ENCODE data around the gene MTA1.

The MTA1 gene

DNA sequence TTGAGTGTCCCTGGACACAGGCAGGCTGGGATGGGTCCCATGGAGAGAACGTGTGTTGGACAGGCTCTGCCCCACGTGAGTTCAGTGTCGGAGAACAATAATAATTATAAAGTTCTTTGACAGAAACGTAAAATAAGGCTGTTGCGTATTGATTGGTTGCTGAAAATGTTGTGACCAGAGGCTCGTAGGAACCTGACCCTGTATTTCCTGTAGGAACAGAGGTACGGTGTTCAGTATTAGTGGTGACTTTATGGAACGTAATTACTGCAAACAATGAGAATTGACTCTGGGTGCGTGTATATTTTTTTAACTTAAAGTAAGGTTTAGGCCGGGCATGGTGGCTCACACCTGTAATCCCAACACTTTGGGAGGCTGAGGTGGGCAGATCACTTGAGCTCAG, 7.8 kb downstream of the MTA1 start:
- Mint-ChIP-seq H3K27me3 (no peaks in the 10 kb centered on the region), H3K4me3 (no peak overlapping the region), H3K27ac (ENCODE audit: low read depth) (no peak overlapping the region)

GRCh38 chr14:105427936-105428485, 8.4 kb downstream of the MTA1 start:
- ATAC-seq (replicated peaks; ENCODE audit: extremely low read depth, poor library complexity, severe bottlenecking): no peak
- no peak for DNase-seq (ENCODE audit: low spot score in 2 of 2)
- no peak overlapping the region for H3K27ac Mint-ChIP-seq (ENCODE audit: low read depth)
- no peaks in the 10 kb centered on the region for H3K27me3 Mint-ChIP-seq
- peaks cover 7% of the 10 kb centered on the region for H3K36me3 Mint-ChIP-seq (ENCODE audit: insufficient read depth)
- no peak overlapping the region for H3K4me3 Mint-ChIP-seq
- H3K4me1 Mint-ChIP-seq: peaks cover 7% of the 10 kb centered on the region
- no peaks in the 10 kb centered on the region for H3K9me3 Mint-ChIP-seq

More for the DNA sequence above, 7.8 kb downstream of the MTA1 start:
- Mint-ChIP-seq H3K4me1 (peaks cover 11% of the 10 kb centered on the region), H3K9me3 (no peaks in the 10 kb centered on the region), H3K36me3 (ENCODE audit: insufficient read depth) (peaks cover 7% of the 10 kb centered on the region)
- ATAC-seq (replicated peaks; ENCODE audit: extremely low read depth, poor library complexity, severe bottlenecking) (no peak), DNase-seq (ENCODE audit: low spot score in 2 of 2) (no peak)

- H3K27me3 Mint-ChIP-seq: no peaks in the 10 kb centered on the region
- H3K27ac Mint-ChIP-seq (ENCODE audit: low read depth): no peak overlapping the region
- H3K4me3 Mint-ChIP-seq: no peak overlapping the region
- no peak for ATAC-seq (replicated peaks; ENCODE audit: extremely low read depth, poor library complexity, severe bottlenecking)
- no peaks in the 10 kb centered on the region for H3K9me3 Mint-ChIP-seq
- peaks cover 11% of the 10 kb centered on the region for H3K4me1 Mint-ChIP-seq
- peaks cover 8% of the 10 kb centered on the region for H3K36me3 Mint-ChIP-seq (ENCODE audit: insufficient read depth)
- DNase-seq (ENCODE audit: low spot score in 2 of 2): no peak
Observed at GRCh38 chr14:105430042-105430441, 10.4 kb downstream of the MTA1 start.

GRCh38 chr14:105430565-105430964, 10.9 kb downstream of the MTA1 start:
- no peak for ATAC-seq (replicated peaks; ENCODE audit: extremely low read depth, poor library complexity, severe bottlenecking)
- DNase-seq (ENCODE audit: low spot score in 2 of 2): no peak
- Mint-ChIP-seq H3K4me3 (no peak overlapping the region), H3K9me3 (no peaks in the 10 kb centered on the region), H3K27ac (ENCODE audit: low read depth) (no peak overlapping the region), H3K4me1 (peaks cover 16% of the 10 kb centered on the region), H3K36me3 (ENCODE audit: insufficient read depth) (peaks cover 8% of the 10 kb centered on the region), H3K27me3 (no peaks in the 10 kb centered on the region)

DNA sequence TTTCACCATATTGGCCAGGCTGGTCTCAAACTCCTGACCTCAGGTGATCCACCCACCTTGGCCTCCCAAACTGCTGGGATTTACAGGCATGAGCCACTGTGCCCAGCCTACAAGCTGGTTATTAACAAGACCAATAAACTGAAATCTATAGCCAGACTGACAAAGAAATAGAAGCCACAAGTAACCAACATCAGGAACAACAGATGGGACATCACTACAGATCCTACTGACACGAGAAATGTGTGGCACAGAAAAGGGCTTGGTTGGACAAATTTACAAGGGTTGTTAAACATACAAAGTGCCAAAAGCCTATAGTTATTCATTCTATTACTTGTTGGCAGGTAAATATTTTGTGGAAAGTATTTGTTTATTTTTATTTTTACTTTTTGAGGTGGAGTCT, 11.6 kb downstream of the MTA1 start:
- no peak overlapping the region for H3K4me3 Mint-ChIP-seq
- H3K36me3 Mint-ChIP-seq (ENCODE audit: insufficient read depth): peaks cover 8% of the 10 kb centered on the region
- peaks cover 21% of the 10 kb centered on the region for H3K4me1 Mint-ChIP-seq
- no peaks in the 10 kb centered on the region for H3K27me3 Mint-ChIP-seq
- no peak for DNase-seq (ENCODE audit: low spot score in 2 of 2)
- no peaks in the 10 kb centered on the region for H3K9me3 Mint-ChIP-seq
- ATAC-seq (replicated peaks; ENCODE audit: extremely low read depth, poor library complexity, severe bottlenecking): no peak
- no peak overlapping the region for H3K27ac Mint-ChIP-seq (ENCODE audit: low read depth)

DNA sequence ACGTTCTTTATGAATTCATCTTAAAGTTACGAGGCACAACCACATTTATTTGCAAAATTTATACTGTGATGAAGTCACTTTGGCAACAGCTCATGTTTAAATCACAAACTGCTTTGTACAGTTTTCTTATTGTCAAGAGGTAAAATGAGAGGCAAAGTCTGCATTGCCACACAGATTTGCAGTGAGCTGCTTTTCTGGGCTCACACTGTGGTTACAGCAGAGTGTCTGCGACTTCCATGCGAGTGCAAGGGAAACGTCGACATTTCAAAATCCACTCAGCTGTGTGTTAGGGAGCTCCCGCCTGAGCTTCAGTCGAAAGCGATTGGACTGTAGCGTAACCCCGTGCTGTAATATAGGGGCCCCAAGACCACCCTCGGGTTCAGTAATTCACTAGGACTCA, 13.0 kb downstream of the MTA1 start:
- DNase-seq (ENCODE audit: low spot score in 2 of 2): no peak
- Mint-ChIP-seq H3K27ac (ENCODE audit: low read depth) (no peak overlapping the region), H3K36me3 (ENCODE audit: insufficient read depth) (peaks cover 6% of the 10 kb centered on the region), H3K4me3 (no peak overlapping the region), H3K9me3 (no peaks in the 10 kb centered on the region), H3K4me1 (peaks cover 14% of the 10 kb centered on the region), H3K27me3 (no peaks in the 10 kb centered on the region)
- no peak for ATAC-seq (replicated peaks; ENCODE audit: extremely low read depth, poor library complexity, severe bottlenecking)

DNA sequence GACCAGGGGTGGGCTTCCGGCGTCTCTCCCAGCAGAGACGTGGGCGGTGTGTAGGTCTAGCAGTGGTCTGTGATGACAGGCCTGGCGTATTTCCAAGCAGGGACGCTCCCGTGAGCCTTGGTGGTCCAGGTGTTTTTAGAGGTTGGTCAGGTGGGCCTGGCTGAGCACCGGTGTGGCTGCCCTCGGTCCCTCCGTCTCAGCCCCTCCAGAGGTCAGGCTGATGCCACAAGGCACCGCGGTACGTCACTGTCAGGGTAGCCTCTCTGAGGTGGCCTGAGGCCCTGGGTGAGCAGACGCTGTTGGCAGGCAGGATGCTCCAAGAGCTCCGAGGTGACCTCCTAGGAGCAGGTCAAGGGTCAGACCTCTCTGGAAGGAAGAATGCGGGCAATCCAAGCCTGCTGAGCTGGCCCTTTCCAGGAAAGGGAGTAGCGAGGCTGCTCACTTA, 13.6 kb downstream of the MTA1 start:
- ATAC-seq (replicated peaks; ENCODE audit: extremely low read depth, poor library complexity, severe bottlenecking): no peak
- no peak overlapping the region for H3K27ac Mint-ChIP-seq (ENCODE audit: low read depth)
- peaks cover 6% of the 10 kb centered on the region for H3K36me3 Mint-ChIP-seq (ENCODE audit: insufficient read depth)
- DNase-seq (ENCODE audit: low spot score in 2 of 2): no peak
- H3K4me1 Mint-ChIP-seq: peaks cover 14% of the 10 kb centered on the region
- no peaks in the 10 kb centered on the region for H3K9me3 Mint-ChIP-seq
- H3K27me3 Mint-ChIP-seq: no peaks in the 10 kb centered on the region
- H3K4me3 Mint-ChIP-seq: no peak overlapping the region

DNA sequence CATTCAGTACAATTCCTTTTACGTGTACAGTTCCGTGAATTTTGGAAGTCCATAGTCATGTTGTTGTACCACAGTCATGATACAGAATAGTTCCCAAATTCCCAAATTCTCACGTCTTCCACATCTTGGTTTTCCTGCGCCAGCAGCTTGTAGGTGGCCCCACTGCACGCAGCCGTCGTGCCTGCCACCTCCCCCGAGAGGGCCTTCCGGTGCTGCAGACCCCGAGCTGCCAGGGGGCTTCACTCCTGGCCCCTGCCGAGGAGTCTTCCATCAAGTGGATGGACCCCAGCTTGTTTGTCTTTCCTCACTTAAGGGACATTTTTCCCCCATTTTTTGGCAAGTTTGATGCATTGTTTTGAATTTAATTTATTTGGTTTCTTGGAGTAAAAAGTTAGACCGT, 16.8 kb downstream of the MTA1 start:
- DNase-seq (ENCODE audit: low spot score in 2 of 2): no peak
- Mint-ChIP-seq H3K27me3 (no peaks in the 10 kb centered on the region), H3K27ac (ENCODE audit: low read depth) (no peak overlapping the region), H3K9me3 (no peaks in the 10 kb centered on the region), H3K36me3 (ENCODE audit: insufficient read depth) (peaks cover 2% of the 10 kb centered on the region), H3K4me3 (no peak overlapping the region), H3K4me1 (peaks cover 14% of the 10 kb centered on the region)
- ATAC-seq (replicated peaks; ENCODE audit: extremely low read depth, poor library complexity, severe bottlenecking): no peak

DNA sequence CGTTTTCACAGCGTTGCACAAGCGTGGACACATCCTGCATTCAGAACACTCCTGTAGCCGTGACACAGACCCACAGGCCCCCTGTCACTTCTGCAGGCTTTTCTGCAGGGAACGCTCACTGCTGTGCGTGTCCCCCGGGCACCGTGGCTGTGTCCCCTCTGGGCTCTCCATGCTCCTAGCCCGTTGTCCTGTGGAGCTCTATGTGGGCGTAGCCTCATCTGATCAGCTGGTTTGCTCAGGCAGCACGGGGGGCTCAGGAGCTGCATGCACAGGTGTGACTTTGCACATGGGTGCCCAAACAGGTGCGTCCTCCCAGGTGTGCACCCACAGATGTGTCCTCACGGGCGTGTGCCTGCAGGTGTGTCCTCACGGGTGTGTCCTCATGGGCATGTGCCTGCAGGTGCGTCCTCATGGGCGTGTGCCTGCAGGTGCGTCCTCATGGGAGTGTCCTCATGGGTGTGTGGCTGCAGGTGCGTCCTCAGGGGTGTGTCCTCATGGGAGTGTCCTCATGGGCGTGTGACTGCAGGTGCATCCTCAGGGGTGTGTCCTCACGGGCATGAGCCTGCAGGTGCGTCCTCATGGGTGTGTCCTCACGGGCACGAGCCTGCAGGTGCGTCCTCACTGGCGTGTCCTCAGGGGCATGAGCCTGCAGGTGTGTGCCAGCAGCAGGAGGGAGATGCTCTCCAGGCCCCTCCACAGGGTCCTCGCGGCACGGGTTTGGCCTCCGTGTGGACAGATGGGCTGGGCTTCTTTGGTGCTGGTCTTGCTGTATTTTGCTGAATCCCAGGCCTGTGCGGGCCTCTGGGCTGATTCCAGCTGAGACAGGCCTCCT, 17.5 kb downstream of the MTA1 start:
- ATAC-seq (replicated peaks; ENCODE audit: extremely low read depth, poor library complexity, severe bottlenecking): no peak
- DNase-seq (ENCODE audit: low spot score in 2 of 2): no peak
- Mint-ChIP-seq H3K9me3 (no peaks in the 10 kb centered on the region), H3K36me3 (ENCODE audit: insufficient read depth) (peaks cover 7% of the 10 kb centered on the region), H3K27ac (ENCODE audit: low read depth) (no peak overlapping the region), H3K27me3 (no peaks in the 10 kb centered on the region), H3K4me1 (peaks cover 20% of the 10 kb centered on the region), H3K4me3 (no peak overlapping the region)

- ATAC-seq (replicated peaks; ENCODE audit: extremely low read depth, poor library complexity, severe bottlenecking) (no peak), DNase-seq (ENCODE audit: low spot score in 2 of 2) (no peak)
- H3K27me3 Mint-ChIP-seq: no peaks in the 10 kb centered on the region
- peaks cover 24% of the 10 kb centered on the region for H3K4me1 Mint-ChIP-seq
- H3K27ac Mint-ChIP-seq (ENCODE audit: low read depth): no peak overlapping the region
- H3K9me3 Mint-ChIP-seq: no peaks in the 10 kb centered on the region
- H3K4me3 Mint-ChIP-seq: no peak overlapping the region
- H3K36me3 Mint-ChIP-seq (ENCODE audit: insufficient read depth): peaks cover 7% of the 10 kb centered on the region
Observed at GRCh38 chr14:105437723-105438500, 18.3 kb downstream of the MTA1 start.

DNA sequence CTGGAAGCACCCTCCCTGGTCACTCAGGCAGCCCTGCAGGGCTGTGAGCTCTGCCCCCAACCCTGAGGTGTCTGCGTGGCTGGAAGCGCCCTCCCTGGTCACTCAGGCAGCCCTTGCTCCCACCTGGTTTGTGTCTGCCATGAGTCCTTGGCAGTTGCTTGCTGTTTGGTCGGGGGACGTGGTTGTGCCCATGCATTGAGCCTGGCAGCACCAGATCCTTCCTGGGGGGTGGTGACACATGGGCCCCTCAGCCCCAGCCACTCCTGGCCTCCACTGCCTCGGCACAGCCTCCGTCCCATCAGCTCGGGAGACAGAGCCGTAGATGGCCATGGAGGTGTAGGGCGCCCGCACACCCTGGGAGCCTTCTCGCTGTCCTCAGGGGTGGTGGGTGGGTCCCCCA, 19.6 kb downstream of the MTA1 start:
- no peak overlapping the region for H3K4me3 Mint-ChIP-seq
- H3K27me3 Mint-ChIP-seq: no peaks in the 10 kb centered on the region
- no peaks in the 10 kb centered on the region for H3K9me3 Mint-ChIP-seq
- H3K4me1 Mint-ChIP-seq: peaks cover 24% of the 10 kb centered on the region
- peaks cover 10% of the 10 kb centered on the region for H3K36me3 Mint-ChIP-seq (ENCODE audit: insufficient read depth)
- ATAC-seq (replicated peaks; ENCODE audit: extremely low read depth, poor library complexity, severe bottlenecking): no peak
- no peak overlapping the region for H3K27ac Mint-ChIP-seq (ENCODE audit: low read depth)
- DNase-seq (ENCODE audit: low spot score in 2 of 2): no peak

DNA sequence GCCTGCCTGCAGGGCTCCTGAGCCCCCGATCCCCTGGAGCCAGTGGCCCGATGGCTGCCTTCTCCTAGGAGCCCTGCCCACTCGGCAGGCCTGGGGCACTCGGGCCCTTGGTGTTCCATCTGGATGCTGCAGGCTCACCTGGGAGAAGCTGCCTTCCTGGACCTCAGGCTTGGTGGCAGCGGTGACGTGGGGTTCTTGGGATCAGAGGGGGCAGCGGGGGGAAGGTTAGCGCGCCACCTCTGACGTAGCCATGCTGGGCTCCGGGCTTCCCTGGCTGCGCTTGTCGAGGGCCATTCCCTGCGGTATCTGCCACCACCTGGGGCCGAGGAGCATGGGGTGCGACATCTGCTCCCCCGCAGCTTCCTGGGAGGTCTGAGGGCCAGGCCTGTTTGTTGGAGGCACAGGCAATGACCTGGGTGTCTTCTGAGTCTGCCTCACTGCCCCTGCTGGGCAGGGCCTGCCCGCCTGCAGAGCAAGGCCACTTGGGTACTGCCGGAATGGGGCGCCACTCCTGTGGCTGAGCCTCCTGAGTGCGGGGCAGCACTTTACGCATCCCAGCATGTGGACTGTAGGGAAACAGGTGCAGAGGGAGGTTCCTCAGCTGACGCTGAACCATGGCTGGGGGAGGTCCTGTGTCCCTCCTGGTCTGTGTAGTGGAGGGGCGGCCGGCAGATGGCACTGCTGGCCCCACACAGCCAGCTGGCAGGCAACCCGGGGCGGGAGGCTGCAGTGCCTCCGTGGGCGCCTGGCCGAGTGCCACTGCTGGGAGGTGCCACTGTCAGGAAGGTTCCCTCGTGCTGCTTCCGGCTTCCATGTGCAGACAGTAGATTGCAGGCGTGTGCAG, 20.3 kb downstream of the MTA1 start:
- Mint-ChIP-seq H3K27me3 (no peaks in the 10 kb centered on the region), H3K27ac (ENCODE audit: low read depth) (no peak overlapping the region), H3K4me1 (peaks cover 21% of the 10 kb centered on the region), H3K9me3 (no peaks in the 10 kb centered on the region), H3K36me3 (ENCODE audit: insufficient read depth) (peaks cover 9% of the 10 kb centered on the region), H3K4me3 (no peak overlapping the region)
- DNase-seq (ENCODE audit: low spot score in 2 of 2): no peak
- no peak for ATAC-seq (replicated peaks; ENCODE audit: extremely low read depth, poor library complexity, severe bottlenecking)
